Measurements from ENCODE around the gene FAM200C. TPM values are rescaled to one million over a fixed set of nuclear protein-coding genes. Genes with fewer than 3 reads are reported as not detected.

Gene FAM200C
- total and polyA plus RNA-seq, 2 of the 8 experiments (the other 6 are each of a cell fraction or from before 2014, with no cell fraction given), result 2.6 to 7.3 TPM

DNA sequence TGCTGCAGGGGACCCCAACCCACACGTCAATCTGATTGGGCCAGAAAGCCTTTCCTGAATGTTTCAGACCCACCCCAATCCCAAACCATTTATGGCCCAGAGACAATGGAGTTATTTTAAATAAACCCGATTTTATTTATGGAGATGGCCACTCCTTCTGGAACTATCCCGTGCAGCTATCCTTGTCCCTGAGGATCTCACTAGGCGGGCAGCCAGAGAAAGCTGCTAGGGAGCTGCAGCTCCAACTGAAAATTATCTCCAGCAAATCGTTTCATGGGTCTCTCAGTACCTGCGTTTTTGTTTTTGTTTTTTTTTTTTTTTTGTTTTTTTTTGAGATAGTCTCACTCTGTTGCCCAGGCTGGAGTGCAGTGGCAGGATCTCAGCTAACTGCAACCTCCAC, 52.4 kb downstream of the FAM200C start:
- H3K4me2 ChIP-seq (ENCODE audit: insufficient read depth in 1 of 2, low read depth in 2 of 2, low read length in 2 of 2), result no peak overlapping the region
- POLR2A ChIA-PET (ENCODE audit: partially characterized antibody), result interaction anchor here (1.5 kb wide), 1 partner anchor 10 kb away, joined by 4 read pairs; no protein-coding TSS in a partner anchor

More for the DNA sequence above, 52.4 kb downstream of the FAM200C start:
- H4K5ac ChIP-seq (ENCODE audit: insufficient read length, low read depth, low read length), result no peak overlapping the region
- no peaks in the 10 kb centered on the region for H3K79me1 ChIP-seq (ENCODE audit: low read depth, low read length)
- no peak for DNase-seq (ENCODE audit: low read depth in 1 of 2, low spot score in 2 of 2)
- CTCF ChIA-PET (ENCODE audit: partially characterized antibody), result interaction anchor here (0.9 to 12.9 kb wide), 11 partner anchors 10 to 325 kb away, joined by 3 to 231 read pairs (median 7); partner anchors contain the start of gene C1QTNF2
- H3K4ac ChIP-seq (replicated peaks; ENCODE audit: insufficient read length, low read depth, low read length), result no peak overlapping the region
- TF ChIP-seq HDAC2 (IDR thresholded peaks at IDR 0.05; ENCODE audit: borderline replicate concordance in 1 of 2, low read depth in 2 of 2, low read length in 2 of 2) (no peak), HDAC6 (IDR thresholded peaks at IDR 0.05; ENCODE audit: low read depth, low read length) (no peak), POU5F1 (IDR thresholded peaks at IDR 0.05; ENCODE audit: low read depth, low read length) (no peak), RFX5 (IDR thresholded peaks at IDR 0.05; ENCODE audit: borderline replicate concordance, low read depth, low read length) (no peak), BRCA1 (IDR thresholded peaks at IDR 0.05; ENCODE audit: low read depth, low read length) (no peak), SP2 (IDR thresholded peaks at IDR 0.05; ENCODE audit: low read length) (no peak), BCL11A (IDR thresholded peaks at IDR 0.05; ENCODE audit: low read depth in 2 of 2, low read length in 2 of 2) (no peak), SRF (IDR thresholded peaks at IDR 0.05; ENCODE audit: low read depth, low read length) (no peak), EGR1 (IDR thresholded peaks at IDR 0.05; ENCODE audit: borderline replicate concordance, low read depth, low read length) (no peak), POLR2AphosphoS5 (IDR thresholded peaks at IDR 0.05; ENCODE audit: low read depth, low read length) (no peak), SP4 (IDR thresholded peaks at IDR 0.05; ENCODE audit: low read length) (no peak)
- TF ChIP-seq, protein P1, sequence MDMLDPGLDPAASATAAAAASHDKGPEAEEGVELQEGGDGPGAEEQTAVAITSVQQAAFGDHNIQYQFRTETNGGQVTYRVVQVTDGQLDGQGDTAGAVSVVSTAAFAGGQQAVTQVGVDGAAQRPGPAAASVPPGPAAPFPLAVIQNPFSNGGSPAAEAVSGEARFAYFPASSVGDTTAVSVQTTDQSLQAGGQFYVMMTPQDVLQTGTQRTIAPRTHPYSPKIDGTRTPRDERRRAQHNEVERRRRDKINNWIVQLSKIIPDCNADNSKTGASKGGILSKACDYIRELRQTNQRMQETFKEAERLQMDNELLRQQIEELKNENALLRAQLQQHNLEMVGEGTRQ (IDR thresholded peaks at IDR 0.05; ENCODE audit: low read length), result no peak
- H3K18ac ChIP-seq (ENCODE audit: extremely low read depth, low read length), result no peak overlapping the region
- H2BK120ac ChIP-seq (replicated peaks; ENCODE audit: low read depth, low read length), result no peak overlapping the region
- no peak overlapping the region for H2BK20ac ChIP-seq (ENCODE audit: low read length)
- no peak overlapping the region for H2AK5ac ChIP-seq (ENCODE audit: low read depth, low read length)
- H3K9me3 ChIP-seq (ENCODE audit: insufficient read depth in 2 of 2, low read depth in 1 of 2, low read length in 1 of 2), result no peaks in the 10 kb centered on the region
- no peak overlapping the region for H2BK12ac ChIP-seq (ENCODE audit: low read depth, low read length)
- no peaks in the 10 kb centered on the region for H3K23me2 ChIP-seq (ENCODE audit: low read depth, low read length)
- H3K4me3 ChIP-seq (ENCODE audit: extremely low read depth in 1 of 4, insufficient read depth in 2 of 4, low read depth in 3 of 4, low read length in 4 of 4), result no peak overlapping the region
- no peak overlapping the region for H3K9ac ChIP-seq (replicated peaks in 1 of 4; ENCODE audit: extremely low read depth in 1 of 4, low read depth in 3 of 4, low read length in 3 of 4)
- H3K4me1 ChIP-seq (replicated peaks in 1 of 4; ENCODE audit: control insufficient read depth in 3 of 4, insufficient read depth in 4 of 4, low read length in 3 of 4), result peaks cover 0 to 5% (median 4%) of the 10 kb centered on the region in 4 experiments; a peak in 5 of 7 replicates
- H2BK5ac ChIP-seq (ENCODE audit: low read depth, low read length), result no peak overlapping the region
- no peak overlapping the region for H2BK15ac ChIP-seq (ENCODE audit: low read length)
- H3K27ac ChIP-seq (ENCODE audit: low read depth, low read length), result no peak overlapping the region
- no peak overlapping the region for H4K91ac ChIP-seq (replicated peaks; ENCODE audit: insufficient read length, low read length)
- no peaks in the 10 kb centered on the region for H3K79me2 ChIP-seq (ENCODE audit: control insufficient read depth in 1 of 2, insufficient read depth in 2 of 2, low read length in 2 of 2)
- H3K14ac ChIP-seq (ENCODE audit: insufficient read length), result no peak overlapping the region
- H3K27me3 ChIP-seq (replicated peaks in 1 of 4; ENCODE audit: control insufficient read depth in 3 of 4, extremely low read depth in 1 of 4, insufficient read depth in 3 of 4, low read length in 3 of 4), result no peaks in the 10 kb centered on the region
- no peak overlapping the region for H2AFZ ChIP-seq (ENCODE audit: low read length)
- no peak overlapping the region for H3K23ac ChIP-seq (ENCODE audit: insufficient read length)
- H4K20me1 ChIP-seq (replicated peaks in 1 of 2; ENCODE audit: control insufficient read depth in 1 of 2, insufficient read depth in 2 of 2, low read length in 2 of 2), result no peaks in the 10 kb centered on the region
- 90% methylated on average over 6 of the region's 6 CpGs; no CpG with 5 or more reads in 1 of the 2 experiments for WGBS, 2 experiments (ENCODE audit: extremely low coverage in 1 of 2, insufficient coverage in 1 of 2, insufficient read length in 1 of 2, insufficient replicate concordance in 2 of 2, low coverage in 1 of 2, low lambda C conversion rate in 2 of 2, missing lambda C conversion rate in 1 of 2)
- FAIRE-seq, result no peak
- no peak overlapping the region for H3K56ac ChIP-seq (replicated peaks; ENCODE audit: insufficient read length, low read depth, low read length)
- H4K8ac ChIP-seq (ENCODE audit: extremely low read depth, insufficient read depth, low read length), result no peak overlapping the region
- no peaks in the 10 kb centered on the region for H3K36me3 ChIP-seq (ENCODE audit: control insufficient read depth in 2 of 4, insufficient read depth in 4 of 4, low read length in 3 of 4)

Data from H1 (cell line).